Spleen (tissue), 7 donors: Measurements from ENCODE around the gene UNCX.

Experiments
- POLR2AphosphoS5 ChIP-seq, 3 donors: sonication (generic); formaldehyde crosslinking; IDR thresholded peaks; one replicate each; pipeline ENCODE4 v1.5.1; 2017; ENCODE audit warnings: antibody characterized with exemption in 3 of 3
- TF ChIP-seq, protein P1 (sequence below), 11 experiments: fragments of 200-600 bp in 7 of 11; fragments of 450-650 bp in 4 of 11; sonication (generic) in 4 of 11; IDR thresholded peaks in 8 of 11; conservative IDR thresholded peaks in 3 of 11; 1 replicate in 7 of 11; 2 replicates in 4 of 11; pipeline versions ENCODE4 v1.4.0 to v1.8.0; 2016 to 2021; ENCODE audit warnings: antibody characterized with exemption in 11 of 11, inconsistent platforms in 4 of 11, mild to moderate bottlenecking in 1 of 11
- donor health status: DM: no; HTN: no; CAD: no; lungs with moderate emphysema.
- donor health status: DM: no; HTN: no; CAD: no.
- donor health status: DM: no; HTN: no; CAD: no.

DNA sequence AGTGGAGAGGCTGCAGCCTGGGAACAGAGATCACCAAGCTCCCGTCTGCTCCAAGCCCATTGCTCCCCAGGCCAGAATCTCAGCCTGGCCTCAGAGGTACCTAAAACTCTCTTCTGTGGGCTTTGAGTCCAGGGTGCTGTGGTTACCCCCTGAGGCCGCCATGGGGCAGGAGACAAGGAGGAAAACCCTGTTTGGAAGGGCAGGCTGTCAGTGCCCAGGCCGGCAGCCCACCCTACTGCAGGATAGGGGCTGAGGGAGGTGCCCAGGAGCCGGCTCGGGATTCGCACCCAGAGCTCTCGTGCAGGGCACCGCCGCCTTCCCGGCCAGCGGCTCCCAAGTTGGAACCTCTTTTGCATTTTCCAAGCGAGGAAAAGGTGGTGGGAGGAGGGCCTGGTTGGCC is 24.5 kb downstream of the UNCX start:
- no peak for TF ChIP-seq POLR2AphosphoS5 (IDR thresholded peaks at IDR 0.05)
- TF ChIP-seq, protein P1, sequence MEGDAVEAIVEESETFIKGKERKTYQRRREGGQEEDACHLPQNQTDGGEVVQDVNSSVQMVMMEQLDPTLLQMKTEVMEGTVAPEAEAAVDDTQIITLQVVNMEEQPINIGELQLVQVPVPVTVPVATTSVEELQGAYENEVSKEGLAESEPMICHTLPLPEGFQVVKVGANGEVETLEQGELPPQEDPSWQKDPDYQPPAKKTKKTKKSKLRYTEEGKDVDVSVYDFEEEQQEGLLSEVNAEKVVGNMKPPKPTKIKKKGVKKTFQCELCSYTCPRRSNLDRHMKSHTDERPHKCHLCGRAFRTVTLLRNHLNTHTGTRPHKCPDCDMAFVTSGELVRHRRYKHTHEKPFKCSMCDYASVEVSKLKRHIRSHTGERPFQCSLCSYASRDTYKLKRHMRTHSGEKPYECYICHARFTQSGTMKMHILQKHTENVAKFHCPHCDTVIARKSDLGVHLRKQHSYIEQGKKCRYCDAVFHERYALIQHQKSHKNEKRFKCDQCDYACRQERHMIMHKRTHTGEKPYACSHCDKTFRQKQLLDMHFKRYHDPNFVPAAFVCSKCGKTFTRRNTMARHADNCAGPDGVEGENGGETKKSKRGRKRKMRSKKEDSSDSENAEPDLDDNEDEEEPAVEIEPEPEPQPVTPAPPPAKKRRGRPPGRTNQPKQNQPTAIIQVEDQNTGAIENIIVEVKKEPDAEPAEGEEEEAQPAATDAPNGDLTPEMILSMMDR (IDR thresholded peaks at IDR 0.05 in 8 of 11, conservative IDR thresholded peaks at IDR 0.05 in 3 of 11): no peak
